Keratinocyte (primary cell): ENCODE results near the gene AXIN1. TPM values are rescaled to one million over a fixed set of nuclear protein-coding genes. Genes with fewer than 3 reads are reported as not detected.

ENCODE experiments used
- DNase-seq: peaks from one replicate; pipeline ENCODE4 v3.0.0-alpha.2; 2011; ENCODE audit warnings: low read depth, missing footprints, low spot score
- FAIRE-seq: peaks from 2 replicates; lab custom pipeline; 2011; peaks lifted over from hg19 to GRCh38; lab: Jason Lieb, UNC
- H2AFZ ChIP-seq: 2 replicates; pipeline ENCODE4 v1.6.0; 2012; ENCODE audit warnings: low read length, control low read depth, inconsistent platforms; ENCODE audit not compliant: control insufficient read depth
- H3K27ac ChIP-seq: 2 replicates; pipeline ENCODE4 v1.5.1; 2011; ENCODE audit warnings: low read length; ENCODE audit not compliant: control insufficient read depth, insufficient read depth
- H3K27me3 ChIP-seq: 3 replicates; pipeline ENCODE4 v1.6.0; 2011; ENCODE audit warnings: low read length; ENCODE audit not compliant: control insufficient read depth, insufficient read depth; ENCODE audit errors: extremely low read depth
- H3K36me3 ChIP-seq, 2 experiments: 2 replicates in 1 of 2; 3 replicates in 1 of 2; pipeline ENCODE4 v1.5.1; 2011; ENCODE audit warnings: low read length in 2 of 2, mild to moderate bottlenecking in 1 of 2; ENCODE audit not compliant: control insufficient read depth in 2 of 2, insufficient read depth in 2 of 2; ENCODE audit errors: extremely low read depth in 1 of 2
- H3K4me1 ChIP-seq: 3 replicates; pipeline ENCODE4 v1.5.1; 2011; ENCODE audit warnings: low read length; ENCODE audit not compliant: control insufficient read depth, insufficient read depth; ENCODE audit errors: extremely low read depth
- H3K4me2 ChIP-seq: 3 replicates; pipeline ENCODE4 v1.6.0; 2011; ENCODE audit warnings: low read depth, low read length; ENCODE audit not compliant: control insufficient read depth, insufficient read depth; ENCODE audit errors: extremely low read depth
- H3K4me3 ChIP-seq, 3 experiments: fragments of 200-600 bp in 1 of 3; sonication (generic) in 1 of 3; 2 replicates in 2 of 3; 3 replicates in 1 of 3; pipeline ENCODE4 v1.5.1; 2011 to 2016; ENCODE audit warnings: low read length in 3 of 3, mild to moderate bottlenecking in 3 of 3, control low read depth in 2 of 3, inconsistent platforms in 1 of 3, low read depth in 1 of 3, mixed read lengths in 1 of 3, mixed run types in 1 of 3, moderate library complexity in 1 of 3; ENCODE audit not compliant: control insufficient read depth in 2 of 3, insufficient read depth in 2 of 3; ENCODE audit errors: extremely low read depth in 1 of 3
- H3K79me2 ChIP-seq: 2 replicates; pipeline ENCODE4 v1.6.0; 2012; ENCODE audit warnings: low read length; ENCODE audit not compliant: control insufficient read depth, insufficient read depth
- H3K9ac ChIP-seq: 3 replicates; pipeline ENCODE4 v1.6.0; 2011; ENCODE audit warnings: low read length; ENCODE audit not compliant: control insufficient read depth, insufficient read depth; ENCODE audit errors: extremely low read depth
- H3K9me1 ChIP-seq: 3 replicates; pipeline ENCODE4 v1.6.0; 2011; ENCODE audit warnings: low read length; ENCODE audit not compliant: control insufficient read depth, insufficient read depth; ENCODE audit errors: extremely low read depth
- H3K9me3 ChIP-seq: 2 replicates; pipeline ENCODE4 v1.5.1; 2012; ENCODE audit warnings: low read depth, low read length; ENCODE audit not compliant: control insufficient read depth
- H4K20me1 ChIP-seq: 3 replicates; pipeline ENCODE4 v1.6.0; 2011; ENCODE audit warnings: low read length; ENCODE audit not compliant: control insufficient read depth, insufficient read depth; ENCODE audit errors: extremely low read depth
- EZH2 ChIP-seq: IDR thresholded peaks from one replicate; pipeline ENCODE4 v1.6.1; 2012; ENCODE audit warnings: inconsistent platforms, mild to moderate bottlenecking, low read length, moderate library complexity
- dilution Hi-C: fragments of 300-500 bp; cut with MboI; formaldehyde crosslinking; loops from one replicate; pipeline ENCODE4 v1.7.0; 2020; ENCODE audit warnings: low sequenced_read_pairs; ENCODE audit not compliant: extremely low pct_ligation_motif_present
- polyA plus RNA-seq, 5 experiments: library from polyadenylated mRNA; depleted of rRNA in 3 of 5; stranded (reverse) in 3 of 5; stranded (forward) in 1 of 5; unstranded in 1 of 5; fragments of >200 nt; gene quantifications; 1 replicate in 1 of 5; 2 replicates in 3 of 5; 3 replicates in 1 of 5; pipeline versions ENCODE4 v1.2.1 to v1.2.3, GENCODE V29; 2011 to 2012; ENCODE audit warnings: missing spikeins in 2 of 5, low read depth in 1 of 5, low replicate concordance in 1 of 5
- TF ChIP-seq, protein P1 (sequence below), 3 experiments: IDR thresholded peaks in 1 of 3; conservative IDR thresholded peaks in 1 of 3; optimal IDR thresholded peaks in 1 of 3; 2 replicates in 2 of 3; 3 replicates in 1 of 3; pipeline versions ENCODE3 to v1.5.1; 2011; ENCODE audit warnings: low read length in 3 of 3, mild to moderate bottlenecking in 3 of 3, moderate library complexity in 2 of 3, control low read depth in 1 of 3, inconsistent platforms in 1 of 3; ENCODE audit not compliant: insufficient read depth in 2 of 3; ENCODE audit errors: extremely low read depth in 1 of 3

AXIN1 gene
- polyA plus RNA-seq, 1 donor (not counting 4 experiments of a cell fraction or from before 2014, with no cell fraction given): 8.8 TPM

DNA sequence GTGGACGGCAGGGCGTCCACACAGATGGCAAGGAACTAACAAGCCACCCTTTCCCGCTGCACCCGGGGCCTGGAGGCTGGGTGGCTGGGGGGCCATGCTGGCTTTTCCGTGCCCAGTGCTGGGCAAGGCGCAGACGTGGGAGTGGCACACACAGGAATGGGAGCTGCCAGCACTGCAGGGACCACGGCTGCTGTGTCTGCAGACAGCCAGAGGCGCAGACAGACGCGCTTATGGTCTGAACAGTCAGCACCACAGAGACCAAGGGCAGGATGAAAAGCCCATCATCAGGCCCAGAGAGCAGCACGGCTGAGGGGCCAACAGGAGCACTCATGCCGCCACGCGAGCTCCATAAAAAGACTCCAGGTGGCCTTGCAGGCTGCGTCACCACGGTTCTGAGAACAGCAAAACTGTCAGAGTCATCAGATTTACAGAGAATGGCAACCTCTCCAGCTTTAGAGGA is 45.6 kb downstream of the AXIN1 start:
- no peak overlapping the region for H3K4me2 ChIP-seq
- H3K27me3 ChIP-seq: no peaks in the 10 kb centered on the region
- TF ChIP-seq, protein P1, sequence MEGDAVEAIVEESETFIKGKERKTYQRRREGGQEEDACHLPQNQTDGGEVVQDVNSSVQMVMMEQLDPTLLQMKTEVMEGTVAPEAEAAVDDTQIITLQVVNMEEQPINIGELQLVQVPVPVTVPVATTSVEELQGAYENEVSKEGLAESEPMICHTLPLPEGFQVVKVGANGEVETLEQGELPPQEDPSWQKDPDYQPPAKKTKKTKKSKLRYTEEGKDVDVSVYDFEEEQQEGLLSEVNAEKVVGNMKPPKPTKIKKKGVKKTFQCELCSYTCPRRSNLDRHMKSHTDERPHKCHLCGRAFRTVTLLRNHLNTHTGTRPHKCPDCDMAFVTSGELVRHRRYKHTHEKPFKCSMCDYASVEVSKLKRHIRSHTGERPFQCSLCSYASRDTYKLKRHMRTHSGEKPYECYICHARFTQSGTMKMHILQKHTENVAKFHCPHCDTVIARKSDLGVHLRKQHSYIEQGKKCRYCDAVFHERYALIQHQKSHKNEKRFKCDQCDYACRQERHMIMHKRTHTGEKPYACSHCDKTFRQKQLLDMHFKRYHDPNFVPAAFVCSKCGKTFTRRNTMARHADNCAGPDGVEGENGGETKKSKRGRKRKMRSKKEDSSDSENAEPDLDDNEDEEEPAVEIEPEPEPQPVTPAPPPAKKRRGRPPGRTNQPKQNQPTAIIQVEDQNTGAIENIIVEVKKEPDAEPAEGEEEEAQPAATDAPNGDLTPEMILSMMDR (optimal IDR thresholded peaks at IDR 0.05 in 1 of 3, IDR thresholded peaks at IDR 0.05 in 1 of 3, conservative IDR thresholded peaks at IDR 0.05 in 1 of 3; ENCODE audit: extremely low read depth in 1 of 3, insufficient read depth in 2 of 3, low read length in 3 of 3): no peak
- TF ChIP-seq EZH2: no peak
- H3K9me1 ChIP-seq: no peaks in the 10 kb centered on the region
- no peak overlapping the region for H3K9ac ChIP-seq
- H3K27ac ChIP-seq: no peak overlapping the region
- DNase-seq (no peak), FAIRE-seq (no peak)
- H3K9me3 ChIP-seq: no peaks in the 10 kb centered on the region
- dilution Hi-C loops: no loop called here
- peaks cover 5% of the 10 kb centered on the region for H4K20me1 ChIP-seq
- no peak overlapping the region for H3K4me3 ChIP-seq
- no peak overlapping the region for H2AFZ ChIP-seq
- peaks cover 22 to 40% of the 10 kb centered on the region in 2 experiments for H3K36me3 ChIP-seq
- peaks cover 10% of the 10 kb centered on the region for H3K4me1 ChIP-seq
- peaks cover 14% of the 10 kb centered on the region for H3K79me2 ChIP-seq

DNA sequence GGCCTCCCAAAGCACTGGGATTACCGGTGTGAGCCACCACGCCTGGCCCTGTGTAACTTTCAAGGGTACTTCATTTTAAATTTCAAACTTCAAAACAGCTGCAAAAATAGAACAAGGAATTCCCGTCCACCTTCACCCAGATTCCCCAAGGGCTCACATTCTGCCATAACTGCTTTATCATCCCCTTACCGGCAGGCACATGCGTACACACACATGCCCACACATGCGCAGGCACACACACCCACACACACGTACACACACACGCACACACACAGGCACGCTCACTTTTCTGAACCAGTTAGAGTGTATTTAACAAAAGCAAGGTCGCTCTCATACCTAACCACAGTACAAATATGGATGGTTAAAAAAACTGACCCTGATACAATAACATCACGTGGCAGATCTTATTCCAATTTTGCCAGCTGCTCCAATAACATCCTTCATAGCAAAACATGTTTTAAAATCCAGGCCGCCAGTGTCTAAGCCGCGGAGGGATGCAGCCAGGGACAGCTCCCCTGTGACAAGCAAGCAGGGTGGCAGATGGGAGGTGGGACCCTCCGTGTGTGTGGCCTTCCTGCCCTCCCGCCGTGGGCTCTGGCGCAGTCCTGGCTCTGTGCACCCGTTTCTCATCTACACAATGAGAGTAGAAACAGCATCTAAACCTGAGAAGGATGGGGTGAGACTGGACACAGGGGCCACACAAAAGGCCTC is 46.5 kb downstream of the AXIN1 start:
- H3K4me1 ChIP-seq: peaks cover 10% of the 10 kb centered on the region
- no peaks in the 10 kb centered on the region for H3K9me1 ChIP-seq
- dilution Hi-C loops: no loop called here
- no peaks in the 10 kb centered on the region for H3K9me3 ChIP-seq
- peak overlapping the region; percentile 51 for H3K9ac ChIP-seq
- no peak overlapping the region for H3K4me3 ChIP-seq
- FAIRE-seq (peak; percentile 87), DNase-seq (peak; percentile 19)
- H2AFZ ChIP-seq: no peak overlapping the region
- peaks cover 11% of the 10 kb centered on the region for H3K79me2 ChIP-seq
- H3K4me2 ChIP-seq: peak overlapping the region; percentile 49
- H3K36me3 ChIP-seq: peaks cover 21 to 45% of the 10 kb centered on the region in 2 experiments
- H4K20me1 ChIP-seq: peaks cover 5% of the 10 kb centered on the region
- H3K27ac ChIP-seq: peak overlapping the region; percentile 49
- TF ChIP-seq EZH2: no peak
- H3K27me3 ChIP-seq: no peaks in the 10 kb centered on the region
